Stomach (tissue), 9 donors: ENCODE results near the gene B3GNT9. TPM values are rescaled to one million over a fixed set of nuclear protein-coding genes. Genes with fewer than 3 reads are reported as not detected.

Experiments
- DNase-seq, 2 donors: peaks; one replicate each; pipeline versions ENCODE4 v3.0.0 to v3.0.0-alpha.2; 2013 to 2019
- H3K27ac ChIP-seq, 5 donors: fragments of 200-600 bp in 4 of 5; sonication (generic) in 4 of 5; one replicate each; pipeline ENCODE4 v1.5.1; 2013 to 2019; ENCODE audit warnings: mild to moderate bottlenecking in 1 of 5, moderate library complexity in 1 of 5
- H3K27me3 ChIP-seq, 3 donors: fragments of 200-600 bp; sonication (generic); one replicate each; pipeline ENCODE4 v1.5.1; 2017 to 2019; ENCODE audit warnings: mixed run types in 1 of 3
- H3K36me3 ChIP-seq, 4 donors: fragments of 200-600 bp; sonication (generic); 1 replicate in 3 of 4; 2 replicates in 1 of 4; pipeline ENCODE4 v1.5.1; 2016 to 2019
- H3K4me1 ChIP-seq, 4 donors: fragments of 200-600 bp; sonication (generic); one replicate each; pipeline ENCODE4 v1.5.1; 2016 to 2019
- H3K4me3 ChIP-seq, 4 donors: fragments of 200-600 bp; sonication (generic) in 3 of 4; one replicate each; pipeline ENCODE4 v1.5.1; 2016 to 2019; ENCODE audit warnings: mild to moderate bottlenecking in 1 of 4
- H3K9me3 ChIP-seq, 4 donors: fragments of 200-600 bp; sonication (generic); one replicate each; pipeline ENCODE4 v1.5.1; 2016 to 2019
- EP300 ChIP-seq: sonication (generic); formaldehyde crosslinking; IDR thresholded peaks from one replicate; pipeline ENCODE4 v1.6.1; 2017; ENCODE audit warnings: antibody characterized with exemption
- POLR2A ChIP-seq, 4 donors: fragments of 450-650 bp; IDR thresholded peaks; one replicate each; pipeline ENCODE4 v1.6.1; 2016; ENCODE audit warnings: antibody characterized with exemption in 4 of 4, control low read depth in 2 of 4, mild to moderate bottlenecking in 1 of 4, moderate library complexity in 1 of 4
- POLR2AphosphoS5 ChIP-seq, 3 donors: sonication (generic); formaldehyde crosslinking; IDR thresholded peaks; one replicate each; pipeline ENCODE4 v1.6.1; 2016; ENCODE audit warnings: antibody characterized with exemption in 3 of 3
- WGBS, 5 donors: extraction: QIAGEN DNeasy Blood & Tissue Kit in 3 of 5; methylation state at CpG; one replicate each; pipeline versions ENCODE4 v1.1.5 to v1.1.7; 2013 to 2018; 5-methylcytosine and 5-hydroxymethylcytosine counted together
- intact Hi-C: fragments of 100-400 bp; cut with DNase I; formaldehyde crosslinking; loops from one replicate; pipeline ENCODE4 v1.15.1; 2023; ENCODE audit warnings: low total_unique reads
- polyA plus RNA-seq, 3 donors: library from polyadenylated mRNA; stranded (reverse); fragments of 200-250 nt; gene quantifications; one replicate each; pipeline ENCODE4 v1.2.3, GENCODE V29; 2013
- total RNA-seq, 5 donors: library from RNA; depleted of rRNA; stranded (reverse); fragments of >200 nt; gene quantifications; one replicate each; pipeline versions ENCODE4 v1.1.0 to v1.2.3, GENCODE V29; 2014 to 2016
- TF ChIP-seq, protein P1 (sequence below), 7 experiments: fragments of 450-650 bp in 4 of 7; fragments of 200-600 bp in 3 of 7; sonication (generic) in 3 of 7; IDR thresholded peaks; one replicate each; pipeline ENCODE4 v1.5.1; 2016 to 2019; ENCODE audit warnings: antibody characterized with exemption in 7 of 7, control low read depth in 2 of 7, mild to moderate bottlenecking in 1 of 7
- donor health status: healthy with polysubstance abuse.
- donor health status: Bipolar disorder and iron deficiency.
- donor health status: healthy.

Gene B3GNT9
- total and polyA plus RNA-seq, 8 donors = 0.58 to 11.2 (median 4.2) TPM

DNA sequence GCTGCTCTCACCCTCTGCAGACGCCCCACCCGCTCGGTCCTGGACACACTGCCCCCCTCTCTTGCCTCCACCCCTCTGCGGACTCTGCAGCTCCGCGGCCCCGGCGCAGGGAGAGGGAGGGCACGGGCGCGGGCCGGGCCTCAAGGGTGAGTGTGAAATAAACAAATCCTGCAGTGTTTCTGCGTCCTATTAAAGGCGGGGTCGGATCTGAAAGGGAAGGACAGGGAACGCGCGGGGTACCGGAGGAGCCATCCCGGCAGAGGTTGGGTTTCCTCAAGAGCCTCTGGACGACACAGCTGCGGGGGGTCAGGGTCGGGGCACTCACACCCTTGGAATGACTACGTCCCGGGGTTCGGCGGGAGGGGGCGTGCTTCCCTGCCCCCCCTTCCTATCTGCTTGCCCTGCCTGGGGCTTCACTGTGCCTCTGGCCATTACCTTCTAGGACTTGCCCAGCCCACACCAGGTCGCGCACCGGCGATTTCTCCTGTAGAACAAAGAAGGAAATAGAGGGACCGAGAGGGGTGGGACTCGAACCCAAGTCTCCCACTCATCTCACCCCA, 13.3 kb upstream of the B3GNT9 start:
- peak in 1 of 2 donors; percentile 54 for DNase-seq
- H3K9me3 ChIP-seq = no peaks in the 10 kb centered on the region
- intact Hi-C loops = no loop called here
- WGBS, 5 donors = 2 to 4% (median 3%) methylated on average over 11 to 34 of the region's 34 CpGs
- peak overlapping the region in 4 of 5 donors; percentile 42 to 80 (median 74) for H3K27ac ChIP-seq
- no peaks in the 10 kb centered on the region for H3K36me3 ChIP-seq
- TF ChIP-seq POLR2AphosphoS5 (IDR thresholded peaks at IDR 0.05) (no peak), EP300 (no peak), POLR2A (IDR thresholded peaks at IDR 0.05) (no peak)
- TF ChIP-seq, protein P1, sequence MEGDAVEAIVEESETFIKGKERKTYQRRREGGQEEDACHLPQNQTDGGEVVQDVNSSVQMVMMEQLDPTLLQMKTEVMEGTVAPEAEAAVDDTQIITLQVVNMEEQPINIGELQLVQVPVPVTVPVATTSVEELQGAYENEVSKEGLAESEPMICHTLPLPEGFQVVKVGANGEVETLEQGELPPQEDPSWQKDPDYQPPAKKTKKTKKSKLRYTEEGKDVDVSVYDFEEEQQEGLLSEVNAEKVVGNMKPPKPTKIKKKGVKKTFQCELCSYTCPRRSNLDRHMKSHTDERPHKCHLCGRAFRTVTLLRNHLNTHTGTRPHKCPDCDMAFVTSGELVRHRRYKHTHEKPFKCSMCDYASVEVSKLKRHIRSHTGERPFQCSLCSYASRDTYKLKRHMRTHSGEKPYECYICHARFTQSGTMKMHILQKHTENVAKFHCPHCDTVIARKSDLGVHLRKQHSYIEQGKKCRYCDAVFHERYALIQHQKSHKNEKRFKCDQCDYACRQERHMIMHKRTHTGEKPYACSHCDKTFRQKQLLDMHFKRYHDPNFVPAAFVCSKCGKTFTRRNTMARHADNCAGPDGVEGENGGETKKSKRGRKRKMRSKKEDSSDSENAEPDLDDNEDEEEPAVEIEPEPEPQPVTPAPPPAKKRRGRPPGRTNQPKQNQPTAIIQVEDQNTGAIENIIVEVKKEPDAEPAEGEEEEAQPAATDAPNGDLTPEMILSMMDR (IDR thresholded peaks at IDR 0.05) = no peak
- peaks cover 44 to 74% (median 66%) of the 10 kb centered on the region in 4 donors for H3K4me1 ChIP-seq
- H3K4me3 ChIP-seq = peak overlapping the region; percentile 30 to 49 (median 36)
- H3K27me3 ChIP-seq = peaks cover 0 to 70% (median 25%) of the 10 kb centered on the region in 3 donors

DNA sequence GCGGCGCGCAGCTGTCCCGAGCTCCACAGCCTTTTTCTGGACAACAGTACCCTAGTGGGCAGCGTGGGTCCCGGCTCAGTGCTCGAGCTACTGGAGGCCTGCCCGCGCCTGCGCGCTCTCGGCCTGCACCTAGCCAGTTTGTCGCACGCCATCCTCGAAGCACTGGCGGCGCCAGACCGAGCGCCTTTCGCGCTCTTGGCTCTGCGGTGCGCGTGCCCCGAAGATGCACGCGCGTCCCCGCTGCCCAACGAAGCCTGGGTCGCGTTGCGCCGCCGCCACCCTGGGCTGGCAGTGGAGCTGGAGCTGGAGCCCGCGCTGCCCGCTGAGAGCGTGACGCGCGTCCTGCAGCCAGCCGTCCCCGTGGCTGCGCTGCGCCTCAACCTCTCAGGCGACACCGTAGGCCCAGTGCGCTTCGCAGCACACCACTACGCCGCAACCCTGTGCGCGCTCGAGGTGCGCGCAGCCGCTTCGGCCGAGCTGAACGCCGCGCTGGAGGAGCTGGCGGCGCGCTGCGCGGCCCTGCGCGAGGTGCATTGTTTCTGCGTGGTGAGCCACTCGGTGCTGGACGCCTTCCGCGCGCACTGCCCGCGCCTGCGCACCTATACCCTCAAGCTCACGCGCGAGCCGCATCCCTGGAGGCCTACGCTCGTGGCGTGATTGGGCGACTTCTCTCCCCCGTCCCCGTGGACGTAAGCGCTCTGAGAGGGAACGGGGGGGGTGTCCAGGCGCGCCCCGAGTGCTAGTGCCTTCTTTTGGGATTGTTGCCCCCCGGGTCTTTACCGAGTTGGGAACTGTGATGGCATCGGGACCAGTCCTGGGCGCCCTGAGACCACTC, 12.6 kb upstream of the B3GNT9 start:
- Histone ChIP-seq H3K36me3 (no peaks in the 10 kb centered on the region), H3K4me3 (peak overlapping the region; percentile 30 to 49 (median 36)), H3K27me3 (peaks cover 0 to 66% (median 25%) of the 10 kb centered on the region in 3 donors), H3K4me1 (peaks cover 51 to 76% (median 68%) of the 10 kb centered on the region in 4 donors), H3K9me3 (no peaks in the 10 kb centered on the region), H3K27ac (peak overlapping the region in 4 of 5 donors; percentile 42 to 80 (median 74))
- TF ChIP-seq EP300 (no peak), POLR2AphosphoS5 (IDR thresholded peaks at IDR 0.05) (peak in 1 of 3 donors; percentile 52)
- intact Hi-C loops = no loop called here
- peak in 1 of 2 donors; percentile 80 for DNase-seq
- WGBS, 5 donors = 4 to 27% (median 11%) methylated on average over 22 to 99 of the region's 99 CpGs

DNA sequence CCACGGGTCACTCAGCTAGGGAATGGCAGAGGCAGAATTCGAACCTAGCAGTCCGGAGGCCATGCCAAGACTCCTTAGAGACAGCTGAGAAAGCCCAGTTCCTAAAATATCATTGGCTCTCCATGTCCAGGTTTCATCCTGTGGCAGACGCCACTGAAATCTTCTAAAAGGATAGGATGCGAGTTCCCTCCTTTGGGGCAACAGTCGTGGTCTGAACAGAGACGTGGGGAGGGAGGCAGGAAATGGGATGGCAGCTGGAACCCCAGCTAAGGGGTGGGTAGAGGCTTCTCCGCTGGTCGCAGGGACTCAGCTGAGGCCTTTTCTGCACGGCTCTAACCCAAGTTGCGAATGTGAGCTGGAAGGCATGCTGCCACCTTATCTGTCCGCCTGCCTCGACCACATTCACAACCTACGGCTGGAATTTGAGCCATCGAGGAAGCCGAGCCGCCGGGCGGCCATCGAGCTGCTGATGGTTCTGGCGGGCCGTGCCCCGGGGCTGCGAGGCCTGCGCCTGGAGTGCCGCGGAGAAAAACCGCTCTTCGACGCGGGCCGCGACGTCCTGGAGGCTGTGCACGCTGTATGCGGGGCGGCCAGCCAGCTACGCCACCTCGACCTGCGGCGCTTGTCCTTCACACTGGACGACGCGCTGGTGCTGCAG, 11.8 kb upstream of the B3GNT9 start:
- Histone ChIP-seq H3K4me1 (peaks cover 57 to 84% (median 75%) of the 10 kb centered on the region in 4 donors), H3K9me3 (no peaks in the 10 kb centered on the region), H3K36me3 (no peaks in the 10 kb centered on the region), H3K4me3 (peak overlapping the region; percentile 30 to 49 (median 36)), H3K27me3 (peaks cover 0 to 64% (median 25%) of the 10 kb centered on the region in 3 donors), H3K27ac (peak overlapping the region in 3 of 5 donors; percentile 73 to 80 (median 76))
- 41 to 61% (median 54%) methylated on average over 21 to 44 of the region's 44 CpGs for WGBS, 5 donors
- peak in 1 of 2 donors; percentile 16 for DNase-seq
- no peak for TF ChIP-seq POLR2A (IDR thresholded peaks at IDR 0.05)
- TF ChIP-seq, protein P1 (IDR thresholded peaks at IDR 0.05) = no peak
- no peak for TF ChIP-seq EP300
- no peak for TF ChIP-seq POLR2AphosphoS5 (IDR thresholded peaks at IDR 0.05)
- intact Hi-C loops = no loop called here

DNA sequence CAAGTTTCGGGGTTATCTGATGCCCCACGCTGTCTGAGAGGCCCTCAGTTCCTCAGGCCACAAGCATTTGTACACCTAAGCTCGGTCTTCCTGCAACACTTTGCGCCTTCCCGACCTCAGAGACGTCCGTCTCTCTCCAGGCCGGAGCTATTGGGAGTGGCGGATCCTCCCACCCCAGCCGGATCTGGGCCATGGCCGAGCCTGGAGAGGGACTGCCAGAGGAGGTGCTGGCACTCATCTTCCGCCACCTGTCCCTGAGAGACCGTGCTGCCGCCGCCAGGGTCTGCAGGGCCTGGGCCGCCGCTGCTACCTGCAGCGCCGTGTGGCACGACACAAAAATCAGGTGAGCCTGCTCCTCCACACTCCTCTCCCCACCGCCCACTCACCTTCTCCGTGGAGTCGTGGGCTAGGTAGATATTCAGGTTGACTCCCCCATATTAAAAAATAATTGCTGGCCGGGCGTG, 10.8 kb upstream of the B3GNT9 start:
- H3K4me1 ChIP-seq = peaks cover 57 to 89% (median 79%) of the 10 kb centered on the region in 4 donors
- 47 to 58% (median 54%) methylated on average over 25 of the region's 25 CpGs for WGBS, 5 donors
- peak in 1 of 2 donors; percentile 21 for DNase-seq
- no peaks in the 10 kb centered on the region for H3K9me3 ChIP-seq
- intact Hi-C loops = no loop called here
- TF ChIP-seq, protein P1 (IDR thresholded peaks at IDR 0.05) = no peak
- TF ChIP-seq EP300 = no peak
- no peak for TF ChIP-seq POLR2AphosphoS5 (IDR thresholded peaks at IDR 0.05)
- no peak for TF ChIP-seq POLR2A (IDR thresholded peaks at IDR 0.05)
- H3K27ac ChIP-seq = peak overlapping the region in 3 of 5 donors; percentile 11 to 92 (median 17)
- H3K36me3 ChIP-seq = no peaks in the 10 kb centered on the region
- H3K4me3 ChIP-seq = peak overlapping the region in 3 of 4 donors; percentile 74 to 89 (median 76)
- peaks cover 0 to 54% (median 25%) of the 10 kb centered on the region in 3 donors for H3K27me3 ChIP-seq
